K562 (cell line): ENCODE results near the gene ZMYM4. TPM values are rescaled to one million over a fixed set of nuclear protein-coding genes. Genes with fewer than 3 reads are reported as not detected.

Source experiments
- ATF1 ChIP-seq, 2 experiments: fragments of 450-650 bp in 1 of 2; IDR thresholded peaks; 2 replicates each; pipeline ENCODE4 v1.6.1; 2016; ENCODE audit warnings: missing compliant biosample characterization in 1 of 2, missing genetic modification characterization in 1 of 2
- CBX1 ChIP-seq: sonication (generic); IDR thresholded peaks from 2 replicates; pipeline ENCODE4 v1.6.1; 2016; ENCODE audit warnings: antibody characterized with exemption, low read depth, mild to moderate bottlenecking
- CTCF ChIP-seq, 3 experiments: IDR thresholded peaks in 2 of 3; conservative IDR thresholded peaks in 1 of 3; 2 replicates each; pipeline ENCODE4 v1.5.1; 2011 to 2012; ENCODE audit warnings: low read length in 3 of 3, mild to moderate bottlenecking in 3 of 3, control low read depth in 2 of 3, improper control_type of control experiment in 1 of 3, inconsistent platforms in 1 of 3, low read depth in 1 of 3, mixed read lengths in 1 of 3, moderate library complexity in 1 of 3; ENCODE audit not compliant: insufficient read depth in 2 of 3
- EP400 ChIP-seq: fragments of 450-650 bp; IDR thresholded peaks from 2 replicates; pipeline ENCODE4 v1.6.1; 2017; ENCODE audit warnings: antibody characterized with exemption, mild to moderate bottlenecking, moderate library complexity
- NR2C2 ChIP-seq, 2 experiments: fragments of 200-800 bp in 1 of 2; sonication (Bioruptor generic) in 1 of 2; sonication (generic) in 1 of 2; formaldehyde crosslinking in 1 of 2; IDR thresholded peaks; 2 replicates each; pipeline versions ENCODE4 v1.6.1 to v1.8.0; 2016 to 2022; ENCODE audit warnings: mild to moderate bottlenecking in 1 of 2, missing compliant biosample characterization in 1 of 2, missing genetic modification characterization in 1 of 2, missing genetic modification reagents in 1 of 2
- STAT5A ChIP-seq: IDR thresholded peaks from 2 replicates; pipeline ENCODE4 v1.6.1; 2012; ENCODE audit warnings: low read length, inconsistent platforms, borderline replicate concordance
- THAP7 ChIP-seq: fragments of 250-450 bp; sonication (Bioruptor Pico); IDR thresholded peaks from 2 replicates; pipeline ENCODE4 v1.5.0; 2021
- ZFP1 ChIP-seq: fragments of 450-650 bp; formaldehyde crosslinking; IDR thresholded peaks from 2 replicates; pipeline ENCODE4 v1.4.0; 2020; ENCODE audit warnings: mild to moderate bottlenecking, mixed read lengths
- polyA plus RNA-seq, 8 experiments: library from polyadenylated mRNA; depleted of rRNA in 4 of 8; stranded (reverse) in 5 of 8; unstranded in 3 of 8; fragments of >200 nt; fragmentation: Nextera tagmentation in 2 of 8; fragmentation: Illumina TruSeq in 1 of 8; extraction: Ambion mirVana in 2 of 8; extraction: Trizol in 1 of 8; gene quantifications; 2 replicates each; pipeline versions ENCODE4 v1.2.1 to v1.2.3, GENCODE V29; 2011 to 2014; ENCODE audit warnings: inconsistent platforms in 1 of 8, missing spikeins in 1 of 8
- total RNA-seq, 7 experiments: library from RNA; depleted of rRNA in 6 of 7; stranded (reverse); fragments of >200 nt in 6 of 7; fragmentation: Illumina TruSeq in 2 of 7; extraction: Trizol in 2 of 7; gene quantifications; 2 replicates each; pipeline versions ENCODE4 v1.2.1 to v1.2.3, GENCODE V29; 2011 to 2021; ENCODE audit warnings: low replicate concordance in 1 of 7

ZMYM4 gene
- total and polyA plus RNA-seq, 9 of the 15 experiments (the other 6 are each of a cell fraction or from before 2014, with no cell fraction given): 15.2 to 77.2 (median 63.3) TPM

- no peak; the same call in 1 of the 2 replicates for TF ChIP-seq CBX1
- TF ChIP-seq NR2C2 (CRISPR knock-in tag; IDR thresholded peaks at IDR 0.05): no peak
- peak; percentile 69 for TF ChIP-seq NR2C2 (tag; IDR thresholded peaks at IDR 0.05)
- TF ChIP-seq ZFP1 (CRISPR knock-in tag): no peak
- peak; percentile 22 to 36 (median 24); a peak in 3 of 6 replicates for TF ChIP-seq CTCF (IDR thresholded peaks at IDR 0.05 in 2 of 3, conservative IDR thresholded peaks at IDR 0.05 in 1 of 3; ENCODE audit: insufficient read depth in 2 of 3, low read depth in 1 of 3, low read length in 3 of 3)
- TF ChIP-seq EP400: peak; percentile 64
- TF ChIP-seq STAT5A: no peak
- TF ChIP-seq ATF1 (CRISPR knock-in tag; IDR thresholded peaks at IDR 0.05): no peak
- peak; percentile 60 for TF ChIP-seq ATF1 (tag; IDR thresholded peaks at IDR 0.05)
- TF ChIP-seq THAP7 (CRISPR knock-in tag): peak; percentile 75; the same call in 1 of the 2 replicates
Observed at GRCh38 chr1:35268282-35269200, at the start of gene ZMYM4 (continued).
